Brain microvascular endothelial cell (primary cell): ENCODE measurements around the gene TMEM120B.
"Not testable (repeated sequence)": the region's sequence is repeated elsewhere in the genome, so short reads cannot be mapped to it uniquely, and the experiment has no call there.

Experiments used
- DNase-seq: peaks from one replicate; pipeline ENCODE4 v3.0.0-alpha.2; 2020
- H3K27ac ChIP-seq: fragments of 250-450 bp; sonication (Bioruptor Pico); 2 replicates; pipeline ENCODE4 v1.5.1; 2020; ENCODE audit warnings: mild to moderate bottlenecking, moderate library complexity
- H3K27me3 ChIP-seq: fragments of 250-450 bp; sonication (Bioruptor Pico); replicated peaks from 2 replicates; pipeline ENCODE4 v1.5.1; 2020; ENCODE audit warnings: mild to moderate bottlenecking
- H3K36me3 ChIP-seq: fragments of 250-450 bp; sonication (Bioruptor Pico); replicated peaks from 2 replicates; pipeline ENCODE4 v1.5.1; 2020; ENCODE audit warnings: mild to moderate bottlenecking
- H3K4me3 ChIP-seq: 2 replicates; pipeline ENCODE4 v1.5.1; 2011; ENCODE audit warnings: low read depth, mild to moderate bottlenecking, control low read depth, low read length, moderate library complexity
- CTCF ChIP-seq: IDR thresholded peaks from 2 replicates; pipeline ENCODE4 v1.5.1; 2011; ENCODE audit warnings: low read depth, mild to moderate bottlenecking, moderate library complexity, low read length, control low read depth, inconsistent platforms; ENCODE audit errors: missing control alignments
- in situ Hi-C: cut with HindIII; loops from 2 replicates; pipeline ENCODE4 v1.10.0; 2017; ENCODE audit warnings: low sequenced_read_pairs, low pct_ligation_motif_present

Gene TMEM120B

DNA sequence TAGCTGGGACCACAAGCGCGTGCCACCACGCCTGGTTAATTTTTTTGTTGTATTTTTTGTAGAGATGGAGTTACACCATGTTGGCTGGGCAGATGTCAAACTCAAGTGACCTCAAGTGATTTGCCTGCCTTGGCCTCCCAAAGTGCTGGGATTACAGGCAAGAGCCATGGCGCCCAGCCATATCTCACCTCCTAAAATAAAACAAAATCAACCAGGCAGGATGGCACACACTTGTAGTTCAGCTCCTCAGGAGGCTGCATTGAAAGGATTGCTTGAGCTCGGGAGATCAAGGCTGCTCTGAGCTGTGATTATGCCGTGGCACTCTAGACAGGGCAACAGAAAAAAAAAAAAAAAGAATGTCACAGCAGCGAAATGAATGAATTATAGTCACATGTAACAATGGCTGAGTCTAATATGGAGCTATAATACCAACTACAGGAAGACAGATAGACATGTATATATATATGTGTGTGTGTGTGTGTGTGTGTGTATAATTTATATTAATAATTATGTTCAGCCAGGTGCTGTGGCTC lies 19.3 kb upstream of the TMEM120B start:
- H3K36me3 ChIP-seq = no peaks in the 10 kb centered on the region
- in situ Hi-C loops = no loop called here
- no peak for DNase-seq
- no peaks in the 10 kb centered on the region for H3K27me3 ChIP-seq
- no peak for TF ChIP-seq CTCF
- H3K4me3 ChIP-seq = no peak overlapping the region
- H3K27ac ChIP-seq = no peak overlapping the region

- Histone ChIP-seq H3K4me3 (no peak overlapping the region), H3K27ac (no peak overlapping the region), H3K36me3 (no peaks in the 10 kb centered on the region), H3K27me3 (no peaks in the 10 kb centered on the region)
- in situ Hi-C loops = no loop called here
- TF ChIP-seq CTCF = no peak
- no peak for DNase-seq
These were observed 15.4 kb upstream of the TMEM120B start for GRCh38 chr12:121697093-121697698.

GRCh38 chr12:121697861-121698260 lies 14.7 kb upstream of the TMEM120B start:
- H3K4me3 ChIP-seq, H3K36me3 ChIP-seq, H3K27ac ChIP-seq, H3K27me3 ChIP-seq, DNase-seq, in situ Hi-C loops: not testable (repeated sequence)

DNA sequence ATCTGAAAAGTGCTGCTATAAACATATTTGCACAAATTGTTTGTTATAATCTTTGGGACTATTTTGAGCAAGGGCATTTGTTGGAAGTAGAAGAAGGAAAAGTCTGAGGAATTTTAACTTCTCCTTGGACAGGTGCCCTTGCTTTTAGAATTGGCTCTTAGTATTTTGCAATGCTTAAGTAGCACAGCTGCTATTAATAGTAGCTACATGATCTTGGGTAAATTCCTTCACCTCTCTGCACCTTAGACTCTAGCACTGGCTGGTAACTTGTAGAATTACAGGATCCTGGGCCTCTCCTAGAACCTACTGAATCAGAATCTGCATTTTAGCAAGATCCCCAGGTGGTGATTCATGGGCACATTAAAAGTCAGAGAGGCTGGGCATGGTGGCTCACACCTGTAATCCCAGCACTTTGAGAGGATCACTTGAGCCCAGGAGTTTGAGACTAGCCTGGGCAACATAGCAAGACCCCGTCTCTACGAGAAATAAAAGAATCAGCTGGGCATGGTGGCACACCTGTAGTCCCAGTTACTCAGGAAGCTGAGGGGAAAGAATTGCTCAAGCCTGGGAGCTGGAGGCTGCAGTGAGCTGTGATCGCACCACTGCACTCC lies 10.8 kb upstream of the TMEM120B start:
- no peak for DNase-seq

DNA sequence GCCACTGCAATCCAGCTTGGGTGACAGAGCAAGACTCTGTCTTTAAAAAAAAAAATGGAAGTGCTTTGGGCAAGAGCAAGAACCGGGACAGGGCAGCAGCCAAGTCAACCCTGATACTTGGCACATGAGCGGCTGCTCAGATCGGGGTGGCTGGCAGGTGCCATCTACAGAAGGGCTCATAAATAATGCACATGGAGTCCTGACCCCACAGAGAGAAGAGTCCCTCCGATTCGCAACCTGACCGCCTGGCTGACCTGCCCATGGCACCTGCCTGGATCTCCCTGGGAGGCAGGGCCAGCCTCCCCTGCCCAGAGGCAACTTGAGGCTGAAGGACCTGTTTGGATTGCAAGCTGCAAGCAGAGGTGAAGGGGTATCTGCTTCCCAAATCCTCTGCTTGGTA lies 9.6 kb upstream of the TMEM120B start:
- H3K4me3 ChIP-seq = no peak overlapping the region
- H3K36me3 ChIP-seq = no peaks in the 10 kb centered on the region
- in situ Hi-C loops = no loop called here
- TF ChIP-seq CTCF = no peak
- no peak overlapping the region for H3K27ac ChIP-seq
- no peak for DNase-seq
- no peaks in the 10 kb centered on the region for H3K27me3 ChIP-seq

More for the DNA sequence above, 10.8 kb upstream of the TMEM120B start:
- no peaks in the 10 kb centered on the region for H3K36me3 ChIP-seq
- H3K4me3 ChIP-seq = no peak overlapping the region
- no peak for TF ChIP-seq CTCF
- no peaks in the 10 kb centered on the region for H3K27me3 ChIP-seq
- H3K27ac ChIP-seq = no peak overlapping the region
- in situ Hi-C loops = no loop called here

DNA sequence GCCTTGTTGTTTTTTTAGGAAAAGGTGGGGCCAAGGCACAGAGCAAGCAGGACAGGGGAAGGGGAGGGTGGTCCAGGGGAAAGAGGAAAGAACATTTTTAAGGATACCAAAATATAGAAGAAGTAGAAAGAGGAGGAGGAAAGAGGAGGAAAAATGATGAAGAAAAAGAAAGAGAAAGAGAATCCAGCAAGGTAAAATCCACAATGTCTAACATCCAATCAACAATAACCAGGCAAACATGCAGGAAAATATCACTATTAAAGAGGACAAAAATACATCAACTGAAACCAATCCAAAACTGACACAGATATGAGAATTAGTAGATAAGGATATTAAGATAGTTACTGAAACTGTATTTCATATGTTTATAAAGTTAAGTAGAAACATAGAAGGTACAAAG lies 7.0 kb upstream of the TMEM120B start:
- Histone ChIP-seq H3K27me3 (no peaks in the 10 kb centered on the region), H3K27ac (no peak overlapping the region), H3K4me3 (no peak overlapping the region), H3K36me3 (no peaks in the 10 kb centered on the region)
- TF ChIP-seq CTCF = no peak
- in situ Hi-C loops = no loop called here
- no peak for DNase-seq
